CD14-positive monocyte (primary cell): Measurements from ENCODE around the gene C1orf185. TPM values are rescaled to one million over a fixed set of nuclear protein-coding genes. Genes with fewer than 3 reads are reported as not detected.
A peak's percentile ranks its signal among the peaks of the same experiment; 100 is the strongest.

ENCODE experiments used
- DNase-seq, 3 donors: peaks; one replicate each; pipeline ENCODE4 v3.0.0-alpha.2; 2011 to 2022
- H2AFZ ChIP-seq: 2 replicates; pipeline ENCODE4 v1.6.0; 2012; ENCODE audit warnings: mild to moderate bottlenecking, low read depth, low read length, inconsistent platforms; ENCODE audit not compliant: insufficient read depth, poor library complexity, severe bottlenecking
- H3K27ac ChIP-seq, 2 donors: 1 replicate in 1 of 2; 2 replicates in 1 of 2; pipeline ENCODE4 v1.5.1; 2012 to 2013; ENCODE audit warnings: low read length in 2 of 2, control low read depth in 1 of 2, inconsistent platforms in 1 of 2, low read depth in 1 of 2, mild to moderate bottlenecking in 1 of 2
- H3K27me3 ChIP-seq, 2 donors: one replicate each; pipeline versions ENCODE4 v1.6.0 to v1.6.1; 2011 to 2013; ENCODE audit warnings: low read length in 2 of 2; ENCODE audit not compliant: control insufficient read depth in 2 of 2, insufficient read depth in 2 of 2
- H3K36me3 ChIP-seq, 2 donors: replicated peaks in 1 of 2; 1 replicate in 1 of 2; 2 replicates in 1 of 2; pipeline versions ENCODE4 v1.5.1 to v1.6.1; 2012 to 2013; ENCODE audit warnings: low read length in 2 of 2, control low read depth in 1 of 2, inconsistent platforms in 1 of 2, mild to moderate bottlenecking in 1 of 2; ENCODE audit not compliant: insufficient read depth in 2 of 2, control insufficient read depth in 1 of 2
- H3K4me1 ChIP-seq, 2 donors: 1 replicate in 1 of 2; 2 replicates in 1 of 2; pipeline versions ENCODE4 v1.5.1 to v1.6.1; 2012 to 2013; ENCODE audit warnings: low read length in 2 of 2, control low read depth in 1 of 2, inconsistent platforms in 1 of 2, mild to moderate bottlenecking in 1 of 2, moderate library complexity in 1 of 2; ENCODE audit not compliant: insufficient read depth in 2 of 2, control insufficient read depth in 1 of 2
- H3K4me2 ChIP-seq: replicated peaks from 2 replicates; pipeline ENCODE3; 2012; ENCODE audit warnings: low read length, moderate library complexity, mild to moderate bottlenecking; ENCODE audit not compliant: poor library complexity, severe bottlenecking; ENCODE audit errors: extremely low read depth
- H3K4me3 ChIP-seq, 3 experiments: fragments of 200-600 bp in 1 of 3; sonication (generic) in 1 of 3; replicated peaks in 1 of 3; 1 replicate in 2 of 3; 2 replicates in 1 of 3; pipeline ENCODE4 v1.5.1; 2011 to 2013; ENCODE audit warnings: low read length in 3 of 3, mild to moderate bottlenecking in 3 of 3, control low read depth in 2 of 3, low read depth in 2 of 3, inconsistent platforms in 1 of 3, moderate library complexity in 1 of 3
- H3K79me2 ChIP-seq: 2 replicates; pipeline ENCODE4 v1.6.0; 2012; ENCODE audit warnings: mild to moderate bottlenecking, control low read depth, inconsistent platforms, low read length, moderate library complexity; ENCODE audit not compliant: insufficient read depth
- H3K9ac ChIP-seq: 2 replicates; pipeline ENCODE4 v1.6.0; 2017; ENCODE audit warnings: low read length, mild to moderate bottlenecking; ENCODE audit not compliant: insufficient read depth, poor library complexity, severe bottlenecking
- H3K9me3 ChIP-seq, 2 donors: replicated peaks in 1 of 2; 1 replicate in 1 of 2; 2 replicates in 1 of 2; pipeline versions ENCODE4 v1.5.1 to v1.6.1; 2012 to 2013; ENCODE audit warnings: low read length in 2 of 2, control low read depth in 1 of 2; ENCODE audit not compliant: control insufficient read depth in 1 of 2, insufficient read depth in 1 of 2
- H4K20me1 ChIP-seq: 2 replicates; pipeline ENCODE4 v1.6.0; 2012; ENCODE audit warnings: mild to moderate bottlenecking, low read length, control low read depth, moderate library complexity; ENCODE audit not compliant: insufficient read depth
- H3K27ac Mint-ChIP-seq, 7 donors: one replicate each; pipeline ENCODE4 v1.8.0; 2020; ENCODE audit warnings: mild to moderate bottlenecking in 7 of 7, mixed read lengths in 7 of 7, moderate library complexity in 6 of 7, inconsistent platforms in 2 of 7
- H3K27me3 Mint-ChIP-seq, 3 donors: one replicate each; pipeline ENCODE4 v1.8.0; 2021 to 2022; ENCODE audit warnings: low read depth in 3 of 3, mild to moderate bottlenecking in 3 of 3, mixed read lengths in 3 of 3, moderate library complexity in 3 of 3, inconsistent platforms in 1 of 3
- H3K36me3 Mint-ChIP-seq, 2 donors: one replicate each; pipeline ENCODE4 v1.8.0; 2020; ENCODE audit warnings: mixed read lengths in 2 of 2, inconsistent platforms in 1 of 2, mild to moderate bottlenecking in 1 of 2
- H3K4me1 Mint-ChIP-seq: one replicate; pipeline ENCODE4 v1.8.0; 2020; ENCODE audit warnings: mild to moderate bottlenecking, mixed read lengths
- H3K4me3 Mint-ChIP-seq, 2 donors: one replicate each; pipeline ENCODE4 v1.8.0; 2020; ENCODE audit warnings: mild to moderate bottlenecking in 2 of 2, mixed read lengths in 2 of 2, moderate library complexity in 1 of 2
- H3K9me3 Mint-ChIP-seq, 7 donors: one replicate each; pipeline ENCODE4 v1.8.0; 2020 to 2022; ENCODE audit warnings: mixed read lengths in 7 of 7, mild to moderate bottlenecking in 6 of 7, moderate library complexity in 6 of 7, inconsistent platforms in 2 of 7
- CTCF ChIP-seq: fragments of 200-600 bp; IDR thresholded peaks from one replicate; pipeline ENCODE4 v1.8.0; 2022; ENCODE audit warnings: antibody characterized with exemption, mild to moderate bottlenecking
- WGBS: methylation state at CpG from one replicate; pipeline ENCODE4 v1.1.5; 2013; ENCODE audit warnings: missing lambda C conversion rate; ENCODE audit not compliant: insufficient coverage; 5-methylcytosine and 5-hydroxymethylcytosine counted together
- intact Hi-C, 2 donors: fragments of 100-400 bp; cut with micrococcal nuclease; formaldehyde crosslinking; loops; one replicate each; pipeline versions ENCODE4 v1.15.0 to v1.15.1; 2023
- polyA plus RNA-seq, 3 donors: library from polyadenylated mRNA; depleted of rRNA in 1 of 3; unstranded in 2 of 3; stranded (reverse) in 1 of 3; fragments of 300-500 nt in 2 of 3; fragments of >200 nt in 1 of 3; fragmentation: Illumina TruSeq in 2 of 3; gene quantifications; 1 replicate in 2 of 3; 2 replicates in 1 of 3; pipeline ENCODE4 v1.2.3, GENCODE V29; 2012 to 2021

C1orf185 gene
- polyA plus RNA-seq, 3 donors = not detected

GRCh38 chr1:51168936-51169335, 66.9 kb downstream of the C1orf185 start:
- Histone ChIP-seq H3K79me2 (no peaks in the 10 kb centered on the region), H3K9me3 (no peaks in the 10 kb centered on the region), H3K9ac (no peak overlapping the region), H3K27me3 (no peaks in the 10 kb centered on the region), H3K27ac (peak overlapping the region in 1 of 2 donors; percentile 51), H4K20me1 (no peaks in the 10 kb centered on the region), H3K4me1 (peaks cover 42 to 53% of the 10 kb centered on the region in 2 donors), H2AFZ (peak overlapping the region; percentile 47), H3K36me3 (no peaks in the 10 kb centered on the region), H3K4me3 (no peak overlapping the region), H3K4me2 (no peak overlapping the region)
- no peak for TF ChIP-seq CTCF
- WGBS = 100% methylated on average over 1 of the region's 4 CpGs
- Mint-ChIP-seq H3K4me1 (peaks cover 40% of the 10 kb centered on the region), H3K36me3 (no peaks in the 10 kb centered on the region), H3K4me3 (no peak overlapping the region), H3K27ac (no peak overlapping the region), H3K27me3 (peaks cover 0 to 5% (median 1%) of the 10 kb centered on the region in 3 donors), H3K9me3 (peaks cover 0 to 4% (median 0%) of the 10 kb centered on the region in 7 donors)
- no peak for DNase-seq
- intact Hi-C loops = loop anchor here in 1 of 2 donors (10.0 kb wide), 1 partner anchor 194 kb away; the partner anchor contains the start of gene CDKN2C

- Mint-ChIP-seq H3K9me3 (peaks cover 0 to 5% (median 0%) of the 10 kb centered on the region in 7 donors), H3K4me1 (peaks cover 51% of the 10 kb centered on the region), H3K27me3 (peaks cover 0 to 5% (median 1%) of the 10 kb centered on the region in 3 donors), H3K27ac (peak overlapping the region; percentile 50 to 96 (median 85)), H3K36me3 (no peaks in the 10 kb centered on the region), H3K4me3 (no peak overlapping the region)
- H4K20me1 ChIP-seq = no peaks in the 10 kb centered on the region
- no CpG with 5 or more reads among the region's 1 CpG for WGBS
- intact Hi-C loops = loop anchor here in 1 of 2 donors (5.0 to 10.0 kb wide), 2 partner anchors 67 to 206 kb away; partner anchors contain the start of genes FAF1 and RNF11
- no peaks in the 10 kb centered on the region for H3K27me3 ChIP-seq
- H3K4me1 ChIP-seq = peaks cover 56 to 67% of the 10 kb centered on the region in 2 donors
- H3K4me3 ChIP-seq = no peak overlapping the region
- DNase-seq = peak; percentile 79 to 94 (median 92)
- no peak overlapping the region for H2AFZ ChIP-seq
- no peak overlapping the region for H3K4me2 ChIP-seq
- H3K36me3 ChIP-seq = no peaks in the 10 kb centered on the region
- H3K9me3 ChIP-seq = no peaks in the 10 kb centered on the region
- TF ChIP-seq CTCF = no peak
- peak overlapping the region; percentile 39 to 76 for H3K27ac ChIP-seq
- H3K79me2 ChIP-seq = no peaks in the 10 kb centered on the region
- no peak overlapping the region for H3K9ac ChIP-seq
These were observed 68.3 kb downstream of the C1orf185 start for GRCh38 chr1:51170342-51170741.
